Measurements from ENCODE around the gene SLC38A7.

The SLC38A7 gene

DNA sequence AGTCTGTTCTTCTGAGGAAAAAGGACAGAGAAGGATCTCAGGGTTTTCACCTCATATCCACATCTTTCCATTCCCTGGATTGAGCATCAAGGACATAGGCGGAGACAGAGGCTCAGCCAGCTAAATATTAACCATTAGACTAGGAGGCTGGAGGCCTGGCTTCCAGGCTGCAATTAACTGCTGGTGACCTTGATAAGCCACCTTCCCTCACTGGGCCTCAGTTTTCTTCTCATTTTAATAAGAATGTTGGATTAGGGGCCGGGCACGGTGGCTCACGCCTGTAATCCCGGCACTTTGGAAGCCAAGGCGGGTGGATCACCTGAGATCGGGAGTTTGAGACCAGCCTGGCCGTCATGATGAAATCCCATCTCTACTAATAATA is 29.4 kb downstream of the SLC38A7 start:
- H3K27ac ChIP-seq: no peak overlapping the region
- TF ChIP-seq ZFX (IDR thresholded peaks at IDR 0.05): no peak
- TF ChIP-seq, protein P1, sequence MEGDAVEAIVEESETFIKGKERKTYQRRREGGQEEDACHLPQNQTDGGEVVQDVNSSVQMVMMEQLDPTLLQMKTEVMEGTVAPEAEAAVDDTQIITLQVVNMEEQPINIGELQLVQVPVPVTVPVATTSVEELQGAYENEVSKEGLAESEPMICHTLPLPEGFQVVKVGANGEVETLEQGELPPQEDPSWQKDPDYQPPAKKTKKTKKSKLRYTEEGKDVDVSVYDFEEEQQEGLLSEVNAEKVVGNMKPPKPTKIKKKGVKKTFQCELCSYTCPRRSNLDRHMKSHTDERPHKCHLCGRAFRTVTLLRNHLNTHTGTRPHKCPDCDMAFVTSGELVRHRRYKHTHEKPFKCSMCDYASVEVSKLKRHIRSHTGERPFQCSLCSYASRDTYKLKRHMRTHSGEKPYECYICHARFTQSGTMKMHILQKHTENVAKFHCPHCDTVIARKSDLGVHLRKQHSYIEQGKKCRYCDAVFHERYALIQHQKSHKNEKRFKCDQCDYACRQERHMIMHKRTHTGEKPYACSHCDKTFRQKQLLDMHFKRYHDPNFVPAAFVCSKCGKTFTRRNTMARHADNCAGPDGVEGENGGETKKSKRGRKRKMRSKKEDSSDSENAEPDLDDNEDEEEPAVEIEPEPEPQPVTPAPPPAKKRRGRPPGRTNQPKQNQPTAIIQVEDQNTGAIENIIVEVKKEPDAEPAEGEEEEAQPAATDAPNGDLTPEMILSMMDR (conservative IDR thresholded peaks at IDR 0.05): no peak

GRCh38 chr16:58654560-58655214 is 29.9 kb downstream of the SLC38A7 start:
- H3K27ac ChIP-seq: no peak overlapping the region
- TF ChIP-seq, protein P1 (conservative IDR thresholded peaks at IDR 0.05): no peak
- TF ChIP-seq ZFX (IDR thresholded peaks at IDR 0.05): no peak

DNA sequence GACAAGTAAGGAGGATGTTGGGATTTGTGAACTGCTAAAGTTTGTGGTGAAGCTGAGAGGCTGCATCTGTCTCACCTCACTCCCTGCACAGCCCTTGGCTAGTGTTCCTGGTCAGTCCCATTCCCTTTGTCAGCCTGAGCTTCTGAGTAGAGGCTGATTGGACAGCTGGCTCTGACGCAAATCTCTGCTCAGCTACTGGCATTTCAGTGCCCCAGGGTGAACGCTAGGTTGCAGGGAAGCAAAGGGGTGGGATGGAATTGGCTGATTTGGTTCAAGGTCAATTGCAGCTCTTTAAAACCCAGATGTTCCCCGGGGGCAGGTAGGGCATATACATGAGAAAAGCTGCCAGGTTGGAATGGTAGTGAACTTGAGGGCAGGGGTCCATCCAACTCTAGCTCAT is 31.8 kb downstream of the SLC38A7 start:
- H3K27ac ChIP-seq: no peak overlapping the region
- TF ChIP-seq, protein P1 (conservative IDR thresholded peaks at IDR 0.05): no peak
- no peak for TF ChIP-seq ZFX (IDR thresholded peaks at IDR 0.05)

DNA sequence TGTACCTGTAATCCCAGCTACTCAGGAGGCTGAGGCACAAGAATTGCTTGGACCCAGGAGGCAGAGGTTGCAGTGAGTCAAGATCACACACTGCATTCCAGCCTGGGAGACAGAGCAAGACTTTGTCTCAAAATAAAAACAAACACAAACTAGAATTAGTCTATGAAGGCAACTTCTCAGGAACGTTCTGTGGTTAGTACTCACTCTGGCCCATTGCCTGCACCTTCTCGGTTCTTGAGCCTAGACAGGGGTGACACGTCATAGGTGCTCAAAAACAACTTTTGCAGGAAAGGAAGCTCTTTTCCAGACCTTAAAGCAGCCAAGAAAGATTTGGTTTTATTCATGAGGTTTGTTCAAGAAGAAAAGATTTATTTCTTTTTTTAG is 32.6 kb downstream of the SLC38A7 start:
- no peak for TF ChIP-seq ZFX (IDR thresholded peaks at IDR 0.05)
- TF ChIP-seq, protein P1 (conservative IDR thresholded peaks at IDR 0.05): no peak
- no peak overlapping the region for H3K27ac ChIP-seq

GRCh38 chr16:58649707-58650106 is 34.9 kb downstream of the SLC38A7 start:
- no peak for TF ChIP-seq ZFX (IDR thresholded peaks at IDR 0.05)
- TF ChIP-seq, protein P1 (conservative IDR thresholded peaks at IDR 0.05): no peak
- H3K27ac ChIP-seq: no peak overlapping the region

GRCh38 chr16:58647107-58647506 is 37.5 kb downstream of the SLC38A7 start:
- no peak overlapping the region for H3K27ac ChIP-seq
- TF ChIP-seq, protein P1 (conservative IDR thresholded peaks at IDR 0.05): no peak
- no peak for TF ChIP-seq ZFX (IDR thresholded peaks at IDR 0.05)

GRCh38 chr16:58644765-58645487 is 39.6 kb downstream of the SLC38A7 start:
- no peak overlapping the region for H3K27ac ChIP-seq
- TF ChIP-seq, protein P1 (conservative IDR thresholded peaks at IDR 0.05): no peak
- no peak for TF ChIP-seq ZFX (IDR thresholded peaks at IDR 0.05)

Data from C4-2B (cell line).